HG03521 (cell line): Measurements from ENCODE around the gene MCOLN2.
"Not testable (repeated sequence)": the region's sequence is repeated elsewhere in the genome, so short reads cannot be mapped to it uniquely, and the experiment has no call there.

ENCODE experiments used
- ATAC-seq: cut with Tn5 transposase; IDR thresholded peaks from one replicate; pipeline ENCODE4 v1.9.1; 2021; ENCODE audit warnings: mild to moderate bottlenecking, moderate library complexity; ENCODE audit not compliant: unreplicated experiment

Gene MCOLN2

GRCh38 chr1:84944767-84945486 is 52.0 kb downstream of the MCOLN2 start:
- peak; percentile 83 for ATAC-seq

- ATAC-seq = no peak
Measured at GRCh38 chr1:84941843-84942242, 55.1 kb downstream of the MCOLN2 start.

- ATAC-seq = no peak
Measured at GRCh38 chr1:84940481-84940880, 56.4 kb downstream of the MCOLN2 start.

GRCh38 chr1:84939761-84940160 is 57.2 kb downstream of the MCOLN2 start:
- ATAC-seq = no peak

- ATAC-seq = no peak
Measured at GRCh38 chr1:84939151-84939550, 57.8 kb downstream of the MCOLN2 start.

GRCh38 chr1:84936116-84936810 is 60.6 kb downstream of the MCOLN2 start:
- no peak for ATAC-seq

- ATAC-seq = no peak
Measured at GRCh38 chr1:84933011-84933611, 63.8 kb downstream of the MCOLN2 start.

GRCh38 chr1:84930831-84931230 is 66.1 kb downstream of the MCOLN2 start:
- ATAC-seq = no peak

- ATAC-seq = no peak
Measured at GRCh38 chr1:84930329-84930728, 66.6 kb downstream of the MCOLN2 start.

GRCh38 chr1:84929581-84929980 is 67.3 kb downstream of the MCOLN2 start:
- ATAC-seq = no peak

- no peak for ATAC-seq
Measured at GRCh38 chr1:84928979-84929378, 67.9 kb downstream of the MCOLN2 start.

GRCh38 chr1:84923317-84923716 is 73.6 kb downstream of the MCOLN2 start:
- ATAC-seq = no peak

- ATAC-seq = no peak
Measured at GRCh38 chr1:84920159-84920558, 76.8 kb downstream of the MCOLN2 start.

GRCh38 chr1:84919461-84919970 is 77.4 kb downstream of the MCOLN2 start:
- ATAC-seq = no peak

GRCh38 chr1:84918726-84919336 is 78.1 kb downstream of the MCOLN2 start:
- no peak for ATAC-seq

- no peak for ATAC-seq
Measured at GRCh38 chr1:84916897-84917296, 80.0 kb downstream of the MCOLN2 start.

- ATAC-seq = no peak
Measured at GRCh38 chr1:84913555-84913892, 83.4 kb downstream of the MCOLN2 start.

- ATAC-seq = no peak
Measured at GRCh38 chr1:84912726-84913554, 84.0 kb downstream of the MCOLN2 start.

GRCh38 chr1:84908746-84909464 is 88.0 kb downstream of the MCOLN2 start:
- not testable (repeated sequence) for ATAC-seq
